ENCODE results near the gene THAP3. TPM values are rescaled to one million over a fixed set of nuclear protein-coding genes. Genes with fewer than 3 reads are reported as not detected.

THAP3 gene
- total RNA-seq, 1 donor from 2014 or later = 25.0 TPM

DNA sequence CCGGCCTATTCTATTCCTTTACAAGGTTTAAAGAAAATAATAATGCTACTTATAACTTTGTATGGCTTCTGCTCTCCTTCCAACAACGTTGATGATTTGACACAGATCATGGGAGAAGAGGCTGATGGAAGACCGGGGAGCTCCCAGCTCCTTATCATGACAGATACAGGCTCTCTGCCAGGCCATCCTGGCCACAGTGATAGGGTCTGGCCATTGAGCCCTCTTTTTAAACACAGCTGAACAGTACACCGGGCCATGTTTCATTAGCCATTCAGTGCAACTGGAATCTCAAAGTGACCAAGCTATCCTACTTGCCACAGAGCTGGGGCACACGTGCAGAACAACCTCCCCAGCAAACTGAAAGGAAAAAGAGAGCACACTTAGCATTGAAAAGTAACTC lies 42.0 kb downstream of the THAP3 start:
- Mint-ChIP-seq H3K27ac (no peak overlapping the region), H3K9me3 (no peaks in the 10 kb centered on the region), H3K36me3 (peaks cover 33% of the 10 kb centered on the region), H3K4me1 (no peaks in the 10 kb centered on the region), H3K27me3 (ENCODE audit: insufficient read depth, low read depth) (peaks cover 2% of the 10 kb centered on the region), H3K4me3 (no peak overlapping the region)
- no peak for DNase-seq (ENCODE audit: low spot score)
- Histone ChIP-seq H3K4me2 (no peak overlapping the region), H3K36me3 (no peaks in the 10 kb centered on the region), H3K4me1 (no peaks in the 10 kb centered on the region), H2AFZ (replicated peaks) (no peak overlapping the region), H3K4me3 (no peak overlapping the region), H3K9ac (no peak overlapping the region), H3K9me3 (ENCODE audit: low read depth) (no peaks in the 10 kb centered on the region), H4K20me1 (ENCODE audit: low read depth) (no peaks in the 10 kb centered on the region), H3F3A (ENCODE audit: low read depth) (no peaks in the 10 kb centered on the region), H3K79me2 (ENCODE audit: low read depth) (peaks cover 11% of the 10 kb centered on the region), H3K27ac (no peak overlapping the region), H3K27me3 (no peaks in the 10 kb centered on the region)
- no peak for TF ChIP-seq EZH2 (IDR thresholded peaks at IDR 0.05)
- TF ChIP-seq, protein P1, sequence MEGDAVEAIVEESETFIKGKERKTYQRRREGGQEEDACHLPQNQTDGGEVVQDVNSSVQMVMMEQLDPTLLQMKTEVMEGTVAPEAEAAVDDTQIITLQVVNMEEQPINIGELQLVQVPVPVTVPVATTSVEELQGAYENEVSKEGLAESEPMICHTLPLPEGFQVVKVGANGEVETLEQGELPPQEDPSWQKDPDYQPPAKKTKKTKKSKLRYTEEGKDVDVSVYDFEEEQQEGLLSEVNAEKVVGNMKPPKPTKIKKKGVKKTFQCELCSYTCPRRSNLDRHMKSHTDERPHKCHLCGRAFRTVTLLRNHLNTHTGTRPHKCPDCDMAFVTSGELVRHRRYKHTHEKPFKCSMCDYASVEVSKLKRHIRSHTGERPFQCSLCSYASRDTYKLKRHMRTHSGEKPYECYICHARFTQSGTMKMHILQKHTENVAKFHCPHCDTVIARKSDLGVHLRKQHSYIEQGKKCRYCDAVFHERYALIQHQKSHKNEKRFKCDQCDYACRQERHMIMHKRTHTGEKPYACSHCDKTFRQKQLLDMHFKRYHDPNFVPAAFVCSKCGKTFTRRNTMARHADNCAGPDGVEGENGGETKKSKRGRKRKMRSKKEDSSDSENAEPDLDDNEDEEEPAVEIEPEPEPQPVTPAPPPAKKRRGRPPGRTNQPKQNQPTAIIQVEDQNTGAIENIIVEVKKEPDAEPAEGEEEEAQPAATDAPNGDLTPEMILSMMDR (IDR thresholded peaks at IDR 0.05) = no peak
- TF ChIP-seq EZH2phosphoT487 (IDR thresholded peaks at IDR 0.05) = no peak

DNA sequence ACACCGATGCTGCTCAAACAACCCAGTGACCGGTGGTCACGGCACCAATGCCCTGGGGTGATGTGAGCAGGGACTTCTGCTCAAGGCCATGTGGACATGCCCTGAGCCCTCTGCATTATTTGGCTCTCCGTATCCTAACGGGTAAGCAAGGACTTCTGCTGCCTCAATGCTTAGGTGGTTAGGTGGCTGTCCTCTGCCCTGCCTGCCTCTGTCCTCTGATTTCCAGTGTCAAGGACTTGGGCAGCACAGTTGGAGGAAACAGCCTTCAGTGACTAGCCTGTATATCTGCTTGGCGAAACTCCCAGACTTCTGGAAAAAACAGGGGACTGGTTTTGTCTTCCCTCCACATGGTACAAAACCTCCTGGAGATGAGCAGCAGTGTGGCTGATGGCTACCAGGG lies 42.5 kb downstream of the THAP3 start:
- no peak for DNase-seq (ENCODE audit: low spot score)
- Mint-ChIP-seq H3K4me1 (no peaks in the 10 kb centered on the region), H3K9me3 (no peaks in the 10 kb centered on the region), H3K36me3 (peaks cover 33% of the 10 kb centered on the region), H3K4me3 (no peak overlapping the region), H3K27ac (no peak overlapping the region), H3K27me3 (ENCODE audit: insufficient read depth, low read depth) (peaks cover 2% of the 10 kb centered on the region)
- Histone ChIP-seq H3K9me3 (ENCODE audit: low read depth) (no peaks in the 10 kb centered on the region), H3K36me3 (no peaks in the 10 kb centered on the region), H3K4me3 (no peak overlapping the region), H3K27me3 (no peaks in the 10 kb centered on the region), H3K9ac (no peak overlapping the region), H3K4me1 (no peaks in the 10 kb centered on the region), H4K20me1 (ENCODE audit: low read depth) (no peaks in the 10 kb centered on the region), H3K4me2 (no peak overlapping the region), H3K79me2 (ENCODE audit: low read depth) (peaks cover 11% of the 10 kb centered on the region), H2AFZ (replicated peaks) (no peak overlapping the region), H3F3A (ENCODE audit: low read depth) (no peaks in the 10 kb centered on the region), H3K27ac (no peak overlapping the region)
- no peak for TF ChIP-seq EZH2 (IDR thresholded peaks at IDR 0.05)

DNA sequence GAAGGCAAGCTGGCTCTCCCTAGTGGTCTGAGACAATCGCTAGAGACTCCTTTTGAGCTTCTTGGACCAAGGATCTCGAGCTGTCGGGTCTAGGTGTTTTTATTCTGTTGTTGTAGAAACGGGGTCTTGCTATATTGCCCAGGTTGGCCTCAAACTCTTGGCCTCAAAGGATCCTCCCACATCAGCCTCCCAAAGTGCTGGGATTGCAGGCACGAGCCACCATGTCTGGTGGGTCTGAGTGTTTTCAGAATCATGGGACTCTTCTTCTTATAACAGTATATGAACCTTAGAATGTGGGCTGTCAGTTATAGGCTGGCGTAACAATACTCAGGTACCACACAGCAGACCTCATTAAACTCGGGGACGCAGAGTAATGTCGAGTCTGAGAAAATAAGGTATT lies 43.8 kb downstream of the THAP3 start:
- H3F3A ChIP-seq (ENCODE audit: low read depth) = no peaks in the 10 kb centered on the region
- H3K4me1 ChIP-seq = no peaks in the 10 kb centered on the region
- Mint-ChIP-seq H3K27me3 (ENCODE audit: insufficient read depth, low read depth) (peaks cover 2% of the 10 kb centered on the region), H3K36me3 (peaks cover 25% of the 10 kb centered on the region), H3K4me3 (no peak overlapping the region), H3K4me1 (no peaks in the 10 kb centered on the region), H3K9me3 (no peaks in the 10 kb centered on the region), H3K27ac (no peak overlapping the region)
- H3K27me3 ChIP-seq = no peaks in the 10 kb centered on the region
- TF ChIP-seq, protein P1 (IDR thresholded peaks at IDR 0.05) = no peak
- TF ChIP-seq EZH2 (IDR thresholded peaks at IDR 0.05) = no peak
- TF ChIP-seq EZH2phosphoT487 (IDR thresholded peaks at IDR 0.05) = no peak
- H3K27ac ChIP-seq = no peak overlapping the region
- peaks cover 7% of the 10 kb centered on the region for H3K79me2 ChIP-seq (ENCODE audit: low read depth)
- no peak overlapping the region for H3K9ac ChIP-seq
- H3K9me3 ChIP-seq (ENCODE audit: low read depth) = no peaks in the 10 kb centered on the region
- DNase-seq (ENCODE audit: low spot score) = no peak
- H2AFZ ChIP-seq (replicated peaks) = no peak overlapping the region
- no peaks in the 10 kb centered on the region for H4K20me1 ChIP-seq (ENCODE audit: low read depth)
- H3K4me3 ChIP-seq = no peak overlapping the region
- no peaks in the 10 kb centered on the region for H3K36me3 ChIP-seq
- H3K4me2 ChIP-seq = no peak overlapping the region

DNA sequence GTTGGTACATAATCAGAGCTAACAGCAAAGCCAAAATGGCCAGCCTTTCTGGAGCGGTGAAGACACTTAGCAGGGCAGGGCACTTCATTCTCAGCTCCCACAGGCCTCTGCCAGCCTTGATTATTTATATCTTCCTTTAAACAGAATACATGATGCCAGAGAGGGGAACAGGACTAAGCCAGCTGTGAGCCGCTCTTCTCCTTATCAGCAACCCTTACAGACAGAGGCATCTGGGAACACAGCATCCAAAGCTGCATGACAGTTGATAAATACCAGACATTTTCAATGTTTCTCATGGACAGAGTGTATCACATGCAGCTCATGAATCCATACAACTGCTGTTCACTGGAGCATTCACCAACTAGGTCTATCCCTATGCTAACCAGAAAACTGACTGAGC lies 47.9 kb downstream of the THAP3 start:
- peaks cover 18% of the 10 kb centered on the region for H3K36me3 Mint-ChIP-seq
- H3K9me3 Mint-ChIP-seq = no peaks in the 10 kb centered on the region
- H3K4me3 Mint-ChIP-seq = no peak overlapping the region
- no peaks in the 10 kb centered on the region for H3K27me3 Mint-ChIP-seq (ENCODE audit: insufficient read depth, low read depth)
- H3K4me1 Mint-ChIP-seq = no peaks in the 10 kb centered on the region
- no peak overlapping the region for H3K27ac ChIP-seq
- no peak overlapping the region for H3K4me2 ChIP-seq
- H3K9me3 ChIP-seq (ENCODE audit: low read depth) = no peaks in the 10 kb centered on the region
- no peak overlapping the region for H3K4me3 ChIP-seq
- H3F3A ChIP-seq (ENCODE audit: low read depth) = peaks cover 3% of the 10 kb centered on the region
- no peaks in the 10 kb centered on the region for H3K27me3 ChIP-seq
- DNase-seq (ENCODE audit: low spot score) = no peak
- TF ChIP-seq, protein P1 (IDR thresholded peaks at IDR 0.05) = no peak
- no peak for TF ChIP-seq EZH2 (IDR thresholded peaks at IDR 0.05)
- no peak for TF ChIP-seq EZH2phosphoT487 (IDR thresholded peaks at IDR 0.05)
- no peaks in the 10 kb centered on the region for H3K36me3 ChIP-seq
- H4K20me1 ChIP-seq (ENCODE audit: low read depth) = no peaks in the 10 kb centered on the region
- no peak overlapping the region for H3K9ac ChIP-seq
- H2AFZ ChIP-seq (replicated peaks) = no peak overlapping the region
- H3K4me1 ChIP-seq = no peaks in the 10 kb centered on the region
- H3K79me2 ChIP-seq (ENCODE audit: low read depth) = no peaks in the 10 kb centered on the region
- no peak overlapping the region for H3K27ac Mint-ChIP-seq
